Measurements from ENCODE around the gene VRK1.

Gene VRK1

GRCh38 chr14:96752594-96752993 is 44.6 kb upstream of the VRK1 start:
- TF ChIP-seq, protein P1, sequence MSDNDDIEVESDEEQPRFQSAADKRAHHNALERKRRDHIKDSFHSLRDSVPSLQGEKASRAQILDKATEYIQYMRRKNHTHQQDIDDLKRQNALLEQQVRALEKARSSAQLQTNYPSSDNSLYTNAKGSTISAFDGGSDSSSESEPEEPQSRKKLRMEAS (IDR thresholded peaks at IDR 0.05) = no peak
- TF ChIP-seq CEBPB (IDR thresholded peaks at IDR 0.05) = no peak
- no peak for TF ChIP-seq USF1 (IDR thresholded peaks at IDR 0.05)
- TF ChIP-seq NFIC (IDR thresholded peaks at IDR 0.05) = no peak
- TF ChIP-seq FOXM1 (IDR thresholded peaks at IDR 0.05; ENCODE audit: borderline replicate concordance, low read depth) = no peak
- TF ChIP-seq RAD21 (IDR thresholded peaks at IDR 0.05; ENCODE audit: low read depth) = no peak
- no peak for TF ChIP-seq TEAD4 (IDR thresholded peaks at IDR 0.05)
- no peak for TF ChIP-seq TAF1 (IDR thresholded peaks at IDR 0.05; ENCODE audit: low read depth)
- no peak for TF ChIP-seq EP300 (IDR thresholded peaks at IDR 0.05; ENCODE audit: borderline replicate concordance)

DNA sequence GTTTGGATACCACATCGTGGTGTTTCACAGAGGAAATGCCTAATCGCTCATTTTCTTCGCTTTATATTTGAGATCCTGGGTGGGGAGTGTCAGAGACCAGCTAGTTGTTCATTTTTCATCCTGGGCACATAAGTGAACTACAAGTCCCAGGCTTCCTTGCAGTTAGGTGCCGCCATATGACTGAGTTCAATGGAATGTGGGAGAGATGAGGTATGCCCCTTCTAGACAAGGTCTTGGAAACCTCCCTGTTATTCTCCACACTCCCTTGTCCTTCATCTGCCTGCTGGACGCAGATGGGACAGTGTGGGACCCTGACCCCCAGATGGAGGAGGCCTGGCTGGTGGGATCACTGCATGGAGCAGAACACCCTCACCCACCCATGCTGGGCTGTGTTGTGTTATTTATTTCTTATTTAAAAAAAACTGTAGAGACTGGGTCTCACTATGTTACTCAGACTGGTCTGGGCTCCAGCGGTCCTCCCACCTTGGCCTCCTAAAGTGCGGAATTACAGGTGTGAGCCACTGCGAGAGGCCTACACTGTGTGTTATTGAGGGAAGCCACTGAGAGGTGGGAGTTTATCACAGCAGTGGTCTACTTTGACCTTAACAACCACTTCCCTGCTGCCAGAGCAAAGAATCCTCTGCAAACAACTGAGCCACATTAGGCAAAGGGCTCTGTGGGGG is 42.9 kb upstream of the VRK1 start:
- TF ChIP-seq CEBPB (IDR thresholded peaks at IDR 0.05) = no peak
- TF ChIP-seq NFIC (IDR thresholded peaks at IDR 0.05) = no peak
- TF ChIP-seq, protein P2, sequence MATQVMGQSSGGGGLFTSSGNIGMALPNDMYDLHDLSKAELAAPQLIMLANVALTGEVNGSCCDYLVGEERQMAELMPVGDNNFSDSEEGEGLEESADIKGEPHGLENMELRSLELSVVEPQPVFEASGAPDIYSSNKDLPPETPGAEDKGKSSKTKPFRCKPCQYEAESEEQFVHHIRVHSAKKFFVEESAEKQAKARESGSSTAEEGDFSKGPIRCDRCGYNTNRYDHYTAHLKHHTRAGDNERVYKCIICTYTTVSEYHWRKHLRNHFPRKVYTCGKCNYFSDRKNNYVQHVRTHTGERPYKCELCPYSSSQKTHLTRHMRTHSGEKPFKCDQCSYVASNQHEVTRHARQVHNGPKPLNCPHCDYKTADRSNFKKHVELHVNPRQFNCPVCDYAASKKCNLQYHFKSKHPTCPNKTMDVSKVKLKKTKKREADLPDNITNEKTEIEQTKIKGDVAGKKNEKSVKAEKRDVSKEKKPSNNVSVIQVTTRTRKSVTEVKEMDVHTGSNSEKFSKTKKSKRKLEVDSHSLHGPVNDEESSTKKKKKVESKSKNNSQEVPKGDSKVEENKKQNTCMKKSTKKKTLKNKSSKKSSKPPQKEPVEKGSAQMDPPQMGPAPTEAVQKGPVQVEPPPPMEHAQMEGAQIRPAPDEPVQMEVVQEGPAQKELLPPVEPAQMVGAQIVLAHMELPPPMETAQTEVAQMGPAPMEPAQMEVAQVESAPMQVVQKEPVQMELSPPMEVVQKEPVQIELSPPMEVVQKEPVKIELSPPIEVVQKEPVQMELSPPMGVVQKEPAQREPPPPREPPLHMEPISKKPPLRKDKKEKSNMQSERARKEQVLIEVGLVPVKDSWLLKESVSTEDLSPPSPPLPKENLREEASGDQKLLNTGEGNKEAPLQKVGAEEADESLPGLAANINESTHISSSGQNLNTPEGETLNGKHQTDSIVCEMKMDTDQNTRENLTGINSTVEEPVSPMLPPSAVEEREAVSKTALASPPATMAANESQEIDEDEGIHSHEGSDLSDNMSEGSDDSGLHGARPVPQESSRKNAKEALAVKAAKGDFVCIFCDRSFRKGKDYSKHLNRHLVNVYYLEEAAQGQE (IDR thresholded peaks at IDR 0.05; ENCODE audit: low read depth) = no peak
- no peak for TF ChIP-seq TAF1 (IDR thresholded peaks at IDR 0.05; ENCODE audit: low read depth)
- TF ChIP-seq, protein P1 (IDR thresholded peaks at IDR 0.05) = no peak
- no peak for TF ChIP-seq TEAD4 (IDR thresholded peaks at IDR 0.05)
- no peak for TF ChIP-seq CREB1 (IDR thresholded peaks at IDR 0.05; ENCODE audit: low read depth)
- no peak for TF ChIP-seq USF1 (IDR thresholded peaks at IDR 0.05)
- no peak for TF ChIP-seq EP300 (IDR thresholded peaks at IDR 0.05; ENCODE audit: borderline replicate concordance)
- no peak for TF ChIP-seq FOXM1 (IDR thresholded peaks at IDR 0.05; ENCODE audit: borderline replicate concordance, low read depth)
- TF ChIP-seq EGR1 (IDR thresholded peaks at IDR 0.05) = no peak
- TF ChIP-seq TCF12 (IDR thresholded peaks at IDR 0.05; ENCODE audit: low read depth) = no peak
- TF ChIP-seq RAD21 (IDR thresholded peaks at IDR 0.05; ENCODE audit: low read depth) = no peak
- TF ChIP-seq YY1 (IDR thresholded peaks at IDR 0.05; ENCODE audit: low read depth) = no peak
- no peak for TF ChIP-seq ZBTB7A (IDR thresholded peaks at IDR 0.05; ENCODE audit: low read depth)

DNA sequence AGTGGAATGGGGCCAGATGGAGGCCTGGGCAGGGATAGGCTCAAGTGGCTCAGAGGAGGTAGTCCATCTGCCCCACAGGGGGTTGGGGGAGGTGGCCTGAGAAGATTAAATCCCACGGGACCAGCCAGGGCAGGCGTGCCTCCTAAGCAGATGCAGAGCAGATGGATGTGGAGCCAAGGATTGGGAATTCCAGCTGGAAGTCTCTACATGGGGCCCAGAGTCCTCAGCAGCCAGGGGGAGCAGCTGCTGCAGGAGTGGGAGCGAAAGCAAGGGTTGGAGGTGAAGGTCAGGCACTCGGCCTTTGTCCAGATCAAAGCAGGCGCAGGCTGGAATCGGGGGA is 42.4 kb upstream of the VRK1 start:
- TF ChIP-seq USF1 (IDR thresholded peaks at IDR 0.05) (no peak), CEBPB (IDR thresholded peaks at IDR 0.05) (no peak), ZBTB7A (IDR thresholded peaks at IDR 0.05; ENCODE audit: low read depth) (no peak), YY1 (IDR thresholded peaks at IDR 0.05; ENCODE audit: low read depth) (no peak), TEAD4 (IDR thresholded peaks at IDR 0.05) (no peak), TCF12 (IDR thresholded peaks at IDR 0.05; ENCODE audit: low read depth) (no peak)
- TF ChIP-seq, protein P2 (IDR thresholded peaks at IDR 0.05; ENCODE audit: low read depth) = no peak
- TF ChIP-seq, protein P1 (IDR thresholded peaks at IDR 0.05) = no peak

GRCh38 chr14:96756745-96757144 is 40.4 kb upstream of the VRK1 start:
- no peak for TF ChIP-seq CREB1 (IDR thresholded peaks at IDR 0.05; ENCODE audit: low read depth)
- TF ChIP-seq, protein P1 (IDR thresholded peaks at IDR 0.05) = no peak

GRCh38 chr14:96757456-96757855 is 39.7 kb upstream of the VRK1 start:
- TF ChIP-seq EGR1 (IDR thresholded peaks at IDR 0.05) (no peak), ZBTB7A (IDR thresholded peaks at IDR 0.05; ENCODE audit: low read depth) (no peak), CEBPB (IDR thresholded peaks at IDR 0.05) (no peak), TCF12 (IDR thresholded peaks at IDR 0.05; ENCODE audit: low read depth) (no peak), YY1 (IDR thresholded peaks at IDR 0.05; ENCODE audit: low read depth) (no peak), RAD21 (IDR thresholded peaks at IDR 0.05; ENCODE audit: low read depth) (no peak), USF1 (IDR thresholded peaks at IDR 0.05) (no peak), NFIC (IDR thresholded peaks at IDR 0.05) (no peak), CREB1 (IDR thresholded peaks at IDR 0.05; ENCODE audit: low read depth) (no peak), TEAD4 (IDR thresholded peaks at IDR 0.05) (no peak), FOXM1 (IDR thresholded peaks at IDR 0.05; ENCODE audit: borderline replicate concordance, low read depth) (no peak), TAF1 (IDR thresholded peaks at IDR 0.05; ENCODE audit: low read depth) (no peak), EP300 (IDR thresholded peaks at IDR 0.05; ENCODE audit: borderline replicate concordance) (no peak)
- TF ChIP-seq, protein P1 (IDR thresholded peaks at IDR 0.05) = no peak
- TF ChIP-seq, protein P2 (IDR thresholded peaks at IDR 0.05; ENCODE audit: low read depth) = no peak

All from Ishikawa (cell line).